Sigmoid colon (tissue), 3 donors: Measurements from ENCODE around the gene MAK.

Source experiments
- POLR2A ChIP-seq, 2 donors: fragments of 450-650 bp; IDR thresholded peaks; one replicate each; pipeline ENCODE4 v1.6.1; 2016; ENCODE audit warnings: antibody characterized with exemption in 2 of 2, mild to moderate bottlenecking in 2 of 2, moderate library complexity in 2 of 2
- TF ChIP-seq, protein P1 (sequence below), 4 experiments: fragments of 450-650 bp in 3 of 4; fragments of 200-600 bp in 1 of 4; IDR thresholded peaks; one replicate each; pipeline ENCODE4 v1.5.1; 2016 to 2019; ENCODE audit warnings: antibody characterized with exemption in 4 of 4, mild to moderate bottlenecking in 3 of 4, moderate library complexity in 2 of 4

DNA sequence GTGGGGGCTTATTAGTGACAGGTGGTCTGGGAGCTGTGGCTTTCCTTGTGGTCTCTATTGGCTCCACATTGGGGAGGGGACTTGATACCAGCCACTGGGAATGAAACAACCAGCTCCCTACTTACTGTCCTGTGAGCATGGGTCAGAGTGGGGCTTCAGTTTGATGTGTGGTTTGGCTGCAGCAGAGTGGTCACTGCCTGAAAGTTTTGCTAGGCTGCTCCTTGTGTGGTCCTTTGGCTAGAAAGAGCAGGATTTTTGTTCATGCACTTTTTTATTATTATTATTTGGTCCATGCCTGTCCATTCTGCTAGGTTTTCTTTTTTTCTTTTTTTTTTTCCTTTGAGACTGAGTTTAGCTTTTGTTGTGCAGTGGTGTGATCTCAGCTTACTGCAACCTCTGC is 98.3 kb downstream of the MAK start:
- TF ChIP-seq, protein P1, sequence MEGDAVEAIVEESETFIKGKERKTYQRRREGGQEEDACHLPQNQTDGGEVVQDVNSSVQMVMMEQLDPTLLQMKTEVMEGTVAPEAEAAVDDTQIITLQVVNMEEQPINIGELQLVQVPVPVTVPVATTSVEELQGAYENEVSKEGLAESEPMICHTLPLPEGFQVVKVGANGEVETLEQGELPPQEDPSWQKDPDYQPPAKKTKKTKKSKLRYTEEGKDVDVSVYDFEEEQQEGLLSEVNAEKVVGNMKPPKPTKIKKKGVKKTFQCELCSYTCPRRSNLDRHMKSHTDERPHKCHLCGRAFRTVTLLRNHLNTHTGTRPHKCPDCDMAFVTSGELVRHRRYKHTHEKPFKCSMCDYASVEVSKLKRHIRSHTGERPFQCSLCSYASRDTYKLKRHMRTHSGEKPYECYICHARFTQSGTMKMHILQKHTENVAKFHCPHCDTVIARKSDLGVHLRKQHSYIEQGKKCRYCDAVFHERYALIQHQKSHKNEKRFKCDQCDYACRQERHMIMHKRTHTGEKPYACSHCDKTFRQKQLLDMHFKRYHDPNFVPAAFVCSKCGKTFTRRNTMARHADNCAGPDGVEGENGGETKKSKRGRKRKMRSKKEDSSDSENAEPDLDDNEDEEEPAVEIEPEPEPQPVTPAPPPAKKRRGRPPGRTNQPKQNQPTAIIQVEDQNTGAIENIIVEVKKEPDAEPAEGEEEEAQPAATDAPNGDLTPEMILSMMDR (IDR thresholded peaks at IDR 0.05): no peak
- TF ChIP-seq POLR2A (IDR thresholded peaks at IDR 0.05): no peak
